Epithelial cell of proximal tubule (primary cell): ENCODE results near the gene GPR85. TPM values are rescaled to one million over a fixed set of nuclear protein-coding genes. Genes with fewer than 3 reads are reported as not detected.

Experiments
- DNase-seq: peaks from one replicate; pipeline ENCODE4 v3.0.0-alpha.2; 2011; ENCODE audit warnings: low read depth
- H3K4me3 ChIP-seq: 2 replicates; pipeline ENCODE4 v1.5.1; 2011; ENCODE audit warnings: low read depth, mild to moderate bottlenecking, low read length
- total RNA-seq: library from RNA; depleted of rRNA; stranded (reverse); fragments of >200 nt; gene quantifications from 2 replicates; pipeline ENCODE4 v1.2.3, GENCODE V29; 2015
- TF ChIP-seq, protein P1 (sequence below): conservative IDR thresholded peaks from 2 replicates; pipeline ENCODE4 v1.5.1; 2012; ENCODE audit warnings: low read depth, mild to moderate bottlenecking, low read length

The GPR85 gene
- total RNA-seq, 1 donor from 2014 or later, result not detected

DNA sequence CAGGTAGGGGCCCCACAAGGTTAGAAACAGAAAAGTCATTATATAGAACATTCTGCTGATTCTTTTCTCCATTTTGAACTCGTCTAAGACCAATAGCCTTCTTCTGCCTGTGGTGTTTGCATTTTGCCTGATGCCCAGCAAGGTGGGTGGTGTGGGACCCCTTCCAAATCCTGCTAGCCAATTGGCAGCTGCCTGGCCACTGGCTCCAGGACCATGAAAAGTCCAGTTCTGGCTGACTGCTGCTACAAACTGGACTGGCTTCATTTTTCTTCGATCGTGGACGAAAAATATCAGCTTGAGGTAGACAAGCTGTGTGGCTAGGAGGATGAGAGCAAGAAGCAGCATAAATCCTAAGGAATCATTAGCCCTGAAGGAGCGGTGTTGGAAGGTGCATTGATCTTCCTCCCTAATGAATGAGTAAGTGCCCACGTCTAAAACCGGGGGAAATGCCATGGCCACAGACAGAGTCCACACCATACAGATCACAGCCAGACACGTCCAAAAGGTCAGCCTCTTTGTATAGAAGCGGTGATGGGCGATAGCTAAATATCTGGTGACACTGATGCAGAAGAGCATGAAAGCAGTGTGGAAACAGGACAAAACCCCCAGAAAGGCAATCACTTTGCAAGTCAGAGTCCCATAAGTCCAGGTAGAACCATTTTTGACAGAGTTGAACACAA is 2.7 kb downstream of the GPR85 start:
- no peak for DNase-seq
- TF ChIP-seq, protein P1, sequence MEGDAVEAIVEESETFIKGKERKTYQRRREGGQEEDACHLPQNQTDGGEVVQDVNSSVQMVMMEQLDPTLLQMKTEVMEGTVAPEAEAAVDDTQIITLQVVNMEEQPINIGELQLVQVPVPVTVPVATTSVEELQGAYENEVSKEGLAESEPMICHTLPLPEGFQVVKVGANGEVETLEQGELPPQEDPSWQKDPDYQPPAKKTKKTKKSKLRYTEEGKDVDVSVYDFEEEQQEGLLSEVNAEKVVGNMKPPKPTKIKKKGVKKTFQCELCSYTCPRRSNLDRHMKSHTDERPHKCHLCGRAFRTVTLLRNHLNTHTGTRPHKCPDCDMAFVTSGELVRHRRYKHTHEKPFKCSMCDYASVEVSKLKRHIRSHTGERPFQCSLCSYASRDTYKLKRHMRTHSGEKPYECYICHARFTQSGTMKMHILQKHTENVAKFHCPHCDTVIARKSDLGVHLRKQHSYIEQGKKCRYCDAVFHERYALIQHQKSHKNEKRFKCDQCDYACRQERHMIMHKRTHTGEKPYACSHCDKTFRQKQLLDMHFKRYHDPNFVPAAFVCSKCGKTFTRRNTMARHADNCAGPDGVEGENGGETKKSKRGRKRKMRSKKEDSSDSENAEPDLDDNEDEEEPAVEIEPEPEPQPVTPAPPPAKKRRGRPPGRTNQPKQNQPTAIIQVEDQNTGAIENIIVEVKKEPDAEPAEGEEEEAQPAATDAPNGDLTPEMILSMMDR, result no peak
- no peak overlapping the region for H3K4me3 ChIP-seq

DNA sequence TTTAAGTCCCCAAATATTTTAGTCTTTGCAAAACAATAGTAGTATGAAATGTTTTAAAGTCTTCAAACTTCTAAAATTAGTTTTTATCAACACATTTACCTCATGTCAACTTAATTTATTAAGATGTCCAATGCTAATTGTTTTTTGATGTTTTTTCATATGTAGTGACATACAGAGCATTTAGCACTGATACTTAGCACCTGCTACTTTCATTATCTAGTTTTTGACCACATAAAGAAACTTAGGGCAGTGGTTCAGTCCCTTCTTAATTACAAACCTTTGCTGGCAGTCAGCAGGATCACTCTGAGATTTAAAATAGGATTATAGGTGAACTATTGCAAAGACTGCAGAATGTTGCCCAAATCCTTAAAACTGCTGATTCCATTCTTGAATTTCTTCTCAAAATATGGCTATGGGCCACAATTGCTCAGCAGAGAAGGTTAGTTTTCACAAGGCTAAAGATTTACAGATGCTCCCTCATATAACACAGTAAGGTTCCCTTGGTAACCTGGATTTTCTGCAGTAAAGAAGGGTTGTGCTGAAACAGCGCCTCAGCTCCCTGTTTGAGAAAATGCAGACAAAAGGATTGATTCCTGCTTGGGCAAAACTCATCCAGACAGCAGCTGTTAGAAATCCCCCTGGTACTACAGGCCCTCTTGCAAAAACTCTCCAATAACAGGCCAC is 3.4 kb downstream of the GPR85 start:
- TF ChIP-seq, protein P1, result no peak

DNA sequence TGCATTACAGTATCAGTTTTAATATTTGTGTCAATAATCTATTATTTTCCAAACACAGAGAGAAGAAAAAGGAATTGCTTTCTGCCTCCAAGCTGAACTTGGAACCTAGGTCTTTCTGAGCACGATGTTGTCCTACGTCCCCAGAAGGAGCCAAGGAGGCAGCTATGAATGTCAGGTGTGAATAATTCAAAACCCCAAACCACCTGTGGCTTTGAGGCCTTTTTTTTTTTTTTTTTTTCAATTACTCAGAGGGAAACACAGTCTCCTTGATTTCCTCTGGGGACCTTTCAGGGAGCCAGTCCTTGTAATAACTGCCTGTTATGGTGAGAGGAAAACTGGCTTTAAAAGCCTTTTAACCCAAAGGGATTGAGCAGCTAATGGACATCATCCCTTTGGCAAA is 8.3 kb downstream of the GPR85 start:
- TF ChIP-seq, protein P1, result no peak
- no peak for DNase-seq
- H3K4me3 ChIP-seq, result no peak overlapping the region

More for the DNA sequence above, 3.4 kb downstream of the GPR85 start:
- H3K4me3 ChIP-seq, result no peak overlapping the region
- no peak for DNase-seq

DNA sequence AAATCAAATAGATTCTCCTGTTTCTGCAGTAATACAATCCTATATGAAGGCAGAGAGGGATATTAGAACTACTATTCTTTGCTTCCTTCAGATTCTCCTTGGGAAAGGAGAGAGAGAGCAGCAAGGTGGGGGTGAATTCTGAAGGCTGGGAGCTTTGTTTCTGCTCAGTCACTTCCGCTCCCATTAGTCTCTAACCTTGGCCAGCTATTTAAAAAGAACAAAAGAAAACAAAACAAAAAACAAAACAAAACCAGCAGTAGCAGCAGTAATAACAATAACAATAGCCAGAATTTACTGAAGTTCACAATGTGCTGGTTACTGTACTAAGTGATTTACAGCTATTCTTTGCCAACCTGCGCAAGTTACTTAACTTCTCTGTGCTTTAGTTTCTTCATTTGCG is 9.9 kb downstream of the GPR85 start:
- H3K4me3 ChIP-seq, result no peak overlapping the region
- DNase-seq, result no peak
- TF ChIP-seq, protein P1, result no peak

DNA sequence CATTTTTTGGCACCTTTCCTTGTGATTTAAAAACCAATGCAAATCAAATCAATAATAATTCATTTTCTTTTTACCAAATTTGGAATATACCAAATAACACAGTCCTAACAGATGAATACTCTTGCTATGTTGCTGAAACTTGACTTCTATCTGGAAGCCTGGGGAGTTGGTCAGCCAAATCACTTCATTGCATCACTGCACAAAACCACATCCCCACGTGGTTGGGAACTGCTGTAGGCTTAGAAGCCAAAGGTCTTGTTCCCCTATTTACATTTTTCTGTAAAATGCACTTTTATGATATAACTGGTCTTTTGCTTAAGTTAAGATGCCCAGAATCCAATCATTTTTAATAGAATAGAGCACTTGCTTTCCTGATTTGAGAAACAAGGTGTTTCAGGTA is 15.2 kb downstream of the GPR85 start:
- DNase-seq, result no peak
- TF ChIP-seq, protein P1, result no peak
- no peak overlapping the region for H3K4me3 ChIP-seq

DNA sequence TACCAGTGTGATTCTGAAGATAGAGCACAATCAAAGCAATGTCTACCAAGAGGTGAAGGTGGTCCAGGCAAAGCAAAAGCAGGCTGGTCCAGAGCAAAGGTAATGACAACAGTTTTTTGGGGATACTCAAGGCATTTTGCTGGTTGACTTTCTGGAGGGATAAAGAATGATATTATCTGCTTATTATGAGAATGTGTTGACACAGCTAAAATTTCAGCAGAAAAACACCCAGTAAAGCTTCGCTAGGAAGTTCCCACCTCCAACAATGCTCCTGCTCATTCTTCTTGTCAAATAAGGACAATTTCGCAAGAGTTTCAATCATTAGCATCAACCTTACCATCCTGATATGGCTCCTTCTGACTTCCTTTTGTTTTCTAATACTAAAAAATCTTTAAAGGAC is 24.1 kb downstream of the GPR85 start:
- no peak for DNase-seq
- H3K4me3 ChIP-seq, result no peak overlapping the region
- TF ChIP-seq, protein P1, result no peak

DNA sequence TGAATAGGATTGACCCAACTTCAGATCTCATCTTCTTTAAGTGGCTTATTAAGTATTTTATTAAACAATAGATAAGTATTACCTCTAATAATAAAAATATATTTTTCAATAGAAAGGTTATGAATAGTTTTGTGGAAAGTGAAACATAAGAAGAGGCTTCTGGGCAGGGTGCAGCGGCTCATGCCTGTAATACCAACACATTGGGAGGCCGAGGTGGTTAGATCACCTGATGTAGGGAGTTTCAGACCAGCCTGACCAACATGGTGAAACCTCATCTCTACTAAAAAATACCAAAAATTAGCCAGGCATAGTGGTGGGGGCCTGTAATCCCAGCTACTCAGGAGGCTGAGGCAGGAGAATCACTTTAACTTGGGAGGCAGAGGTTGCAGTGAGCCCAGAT is 26.5 kb downstream of the GPR85 start:
- H3K4me3 ChIP-seq, result no peak overlapping the region
- TF ChIP-seq, protein P1, result no peak
- DNase-seq, result no peak
